ENCODE measurements around the gene PTPRN2. TPM values are rescaled to one million over a fixed set of nuclear protein-coding genes. Genes with fewer than 3 reads are reported as not detected.

PTPRN2 gene
- total and polyA plus RNA-seq, 2 of the 8 experiments (the other 6 are each of a cell fraction or from before 2014, with no cell fraction given) = 2.6 to 4.5 TPM

DNA sequence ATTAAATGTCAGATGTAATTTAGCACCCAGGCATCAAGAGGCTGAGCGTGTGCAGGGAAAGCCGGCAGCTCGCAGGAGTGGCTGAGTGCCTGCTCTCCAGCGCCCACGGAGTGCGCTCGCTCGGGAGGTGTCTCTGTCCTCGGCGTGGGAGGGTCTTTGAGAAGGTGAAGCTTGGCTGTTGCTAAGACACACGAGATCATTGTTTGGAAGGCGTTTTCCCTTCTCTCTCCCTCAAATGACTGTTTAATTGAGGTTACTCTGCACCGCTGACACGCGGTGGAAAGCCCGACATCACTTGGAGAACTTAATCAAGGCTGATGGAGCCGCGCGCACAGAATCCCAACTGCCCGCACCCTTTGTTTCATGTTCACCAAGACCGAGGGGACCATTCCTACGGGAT lies 836.2 kb downstream of the PTPRN2 start (continued):
- TF ChIP-seq EP300 (IDR thresholded peaks at IDR 0.05; ENCODE audit: borderline replicate concordance in 1 of 2, low read depth in 2 of 2, low read length in 2 of 2) = no peak
- no peak for TF ChIP-seq SP2 (IDR thresholded peaks at IDR 0.05; ENCODE audit: low read length)
- no peak for TF ChIP-seq FOSL1 (IDR thresholded peaks at IDR 0.05; ENCODE audit: insufficient read depth, low read depth, low read length)

Data from H1 (cell line).